Raji (cell line): ENCODE measurements around the gene MPLKIP.

Source experiments
- POLR2A ChIP-seq: IDR thresholded peaks from 2 replicates; pipeline ENCODE4 v1.6.1; 2011; ENCODE audit warnings: low read depth, low read length, control low read depth; ENCODE audit not compliant: insufficient read depth

MPLKIP gene

GRCh38 chr7:40134428-40135316, at the start of gene MPLKIP, which contains the start of gene SUGCT:
TSS of gene MPLKIP (minus strand) at chr7:40134622. CDS start at chr7:40134567, 55 bp downstream.
TSS of gene SUGCT (plus strand) at chr7:40135005.
- TF ChIP-seq POLR2A: peak; percentile 76

DNA sequence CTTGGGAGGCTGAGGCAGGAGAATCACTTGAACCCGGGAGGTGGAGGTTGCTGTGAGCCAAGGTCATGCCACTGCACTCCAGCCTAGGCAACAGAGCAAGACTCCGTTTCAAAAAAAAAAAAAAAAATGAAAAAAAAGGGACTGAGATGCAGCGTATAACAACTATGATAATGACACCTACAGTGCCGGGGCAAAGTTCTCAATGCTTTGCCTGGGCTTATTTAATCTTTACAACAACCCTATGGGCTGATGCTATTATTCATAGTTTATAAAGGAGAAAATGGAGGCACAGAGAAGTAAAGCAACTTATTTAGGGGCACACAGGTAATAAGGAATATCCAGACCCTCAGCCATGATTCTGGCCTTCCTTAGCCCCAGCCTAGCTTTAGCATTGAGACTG, 48.0 kb upstream of the MPLKIP start:
- TF ChIP-seq POLR2A: no peak

DNA sequence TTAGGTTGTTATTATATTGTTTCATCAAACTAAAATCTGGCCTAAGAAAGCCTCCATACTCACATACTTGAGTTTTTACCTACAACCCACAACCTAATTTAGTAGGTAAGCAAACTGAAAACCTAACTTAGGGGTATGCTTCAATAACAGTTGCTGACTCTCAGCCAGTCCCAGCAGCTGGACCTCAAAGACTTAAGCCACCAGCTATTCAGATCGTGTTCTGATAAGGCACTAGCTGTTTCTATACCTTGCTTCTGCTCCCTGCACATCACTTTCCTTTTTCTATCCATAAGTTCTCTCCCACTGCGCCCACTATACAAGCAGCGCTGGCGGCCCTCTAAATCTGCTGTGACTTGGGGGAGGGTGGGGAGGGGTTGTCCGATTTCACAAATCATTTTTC, 42.6 kb upstream of the MPLKIP start:
- no peak for TF ChIP-seq POLR2A

DNA sequence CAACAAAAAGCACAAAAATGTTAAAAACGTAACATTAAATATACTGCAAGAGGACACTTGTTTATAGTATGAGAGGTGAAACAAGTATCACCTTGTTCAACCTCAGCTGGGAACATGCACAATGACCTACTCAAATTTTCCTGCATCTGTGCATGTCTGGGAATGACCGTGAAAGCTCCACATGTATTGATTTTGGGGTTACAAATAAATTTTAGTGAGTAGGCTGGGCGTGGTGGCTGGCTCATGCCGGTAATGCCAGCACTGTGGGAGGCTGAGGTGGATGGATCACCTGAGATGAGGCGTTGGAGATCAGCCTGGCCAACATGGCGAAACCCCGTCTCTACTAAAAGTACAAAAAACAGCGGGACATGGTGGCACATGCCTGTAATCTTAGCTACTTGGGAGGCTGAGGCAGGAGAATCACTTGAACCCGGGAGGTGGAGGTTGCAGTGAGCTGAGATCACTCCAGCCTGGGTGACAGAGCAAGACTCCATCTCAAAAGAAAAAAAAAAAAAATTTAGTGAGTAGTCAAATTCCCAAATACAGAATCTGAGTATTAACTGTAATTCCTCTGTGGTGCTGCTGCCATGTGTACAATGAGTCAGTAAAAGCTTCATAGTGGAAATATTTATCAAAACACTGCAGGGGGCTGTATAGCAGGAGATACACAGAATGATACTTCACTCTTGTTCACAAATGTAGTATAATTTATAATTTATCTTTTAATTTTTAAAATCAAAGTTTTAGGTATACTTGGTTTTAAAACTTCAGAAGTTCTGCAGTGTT, 41.5 kb upstream of the MPLKIP start:
- no peak for TF ChIP-seq POLR2A

GRCh38 chr7:40167291-40167690, 32.9 kb upstream of the MPLKIP start:
- TF ChIP-seq POLR2A: no peak

DNA sequence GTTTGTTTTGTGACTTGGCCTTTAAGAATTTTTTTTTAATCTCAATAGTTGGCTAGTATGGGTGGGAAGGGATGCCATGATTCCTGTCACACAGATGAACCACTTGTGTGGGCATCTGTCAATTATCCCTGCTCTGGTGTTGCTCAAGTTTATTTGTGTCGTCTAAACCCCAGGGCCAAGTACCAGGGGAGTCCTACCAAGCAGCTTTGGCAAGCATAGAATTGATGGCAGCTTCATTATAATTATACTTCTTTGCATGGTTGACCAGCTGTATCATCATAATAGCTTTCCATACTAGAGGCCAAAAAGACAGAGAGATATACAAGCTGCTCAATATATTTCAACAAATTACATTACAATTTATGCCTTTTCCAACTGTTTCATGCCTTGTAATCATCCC, 30.8 kb upstream of the MPLKIP start:
- no peak for TF ChIP-seq POLR2A

DNA sequence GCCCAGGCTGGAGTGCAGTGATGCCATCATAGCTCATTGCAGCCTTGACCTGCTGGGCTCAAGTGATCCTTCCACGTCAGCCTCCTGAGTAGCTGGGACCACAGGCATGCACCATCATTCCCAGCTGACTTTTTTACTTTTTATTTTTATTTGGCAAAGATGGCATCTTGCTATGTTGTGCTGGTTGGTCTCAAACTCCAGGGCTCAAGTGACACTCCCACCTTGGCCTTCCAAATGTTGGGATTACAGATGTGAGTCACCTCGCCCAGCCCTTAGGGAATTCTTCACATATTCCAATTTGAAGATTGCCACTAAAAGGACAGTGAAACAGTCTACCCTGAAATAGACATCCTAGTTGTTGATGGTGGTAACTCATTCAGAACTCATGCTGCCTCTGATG, 28.1 kb upstream of the MPLKIP start:
- TF ChIP-seq POLR2A: no peak

DNA sequence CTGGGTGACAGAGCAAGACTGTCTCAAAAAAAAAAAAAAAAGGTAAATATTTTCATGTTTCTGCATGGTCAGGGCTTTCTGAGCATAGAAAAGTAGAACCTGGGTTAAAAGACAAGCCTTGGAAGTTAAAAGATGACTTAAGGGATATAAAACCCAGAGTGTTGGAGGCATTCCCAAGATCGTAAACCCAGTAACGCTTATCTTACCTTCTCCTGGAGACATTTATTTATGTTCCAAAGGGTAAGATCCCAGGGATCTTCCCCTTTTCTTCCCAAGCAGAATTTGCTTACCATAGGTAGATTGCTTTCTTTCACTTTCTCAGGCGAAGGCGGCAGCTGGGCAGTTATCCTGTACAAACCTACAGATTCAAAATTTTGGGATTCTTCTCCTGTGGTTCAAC, 22.6 kb upstream of the MPLKIP start:
- no peak for TF ChIP-seq POLR2A

DNA sequence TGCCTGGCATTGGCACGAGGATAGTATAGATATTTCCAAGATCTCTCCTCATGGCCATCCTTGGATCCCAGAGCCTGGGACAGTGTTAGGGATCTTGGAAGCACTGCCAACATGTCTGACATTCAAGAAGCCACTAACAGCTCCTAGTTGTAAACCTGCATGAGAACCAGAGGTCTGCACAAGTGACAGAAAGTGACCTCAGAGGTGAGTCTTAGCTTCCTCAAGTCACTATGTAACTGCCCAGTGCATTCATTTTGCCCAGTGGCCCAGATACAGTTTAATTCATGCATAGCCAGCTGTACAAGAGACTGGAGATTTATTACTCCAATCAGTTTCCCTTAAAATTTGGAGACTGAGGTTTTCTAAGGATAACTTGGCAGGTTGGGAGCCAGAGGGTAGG, 17.1 kb upstream of the MPLKIP start:
- TF ChIP-seq POLR2A: no peak

GRCh38 chr7:40148671-40149070, 14.2 kb upstream of the MPLKIP start:
- TF ChIP-seq POLR2A: no peak

GRCh38 chr7:40147371-40148246, 13.2 kb upstream of the MPLKIP start:
- no peak for TF ChIP-seq POLR2A

GRCh38 chr7:40138973-40139372, 4.6 kb upstream of the MPLKIP start:
- no peak for TF ChIP-seq POLR2A

DNA sequence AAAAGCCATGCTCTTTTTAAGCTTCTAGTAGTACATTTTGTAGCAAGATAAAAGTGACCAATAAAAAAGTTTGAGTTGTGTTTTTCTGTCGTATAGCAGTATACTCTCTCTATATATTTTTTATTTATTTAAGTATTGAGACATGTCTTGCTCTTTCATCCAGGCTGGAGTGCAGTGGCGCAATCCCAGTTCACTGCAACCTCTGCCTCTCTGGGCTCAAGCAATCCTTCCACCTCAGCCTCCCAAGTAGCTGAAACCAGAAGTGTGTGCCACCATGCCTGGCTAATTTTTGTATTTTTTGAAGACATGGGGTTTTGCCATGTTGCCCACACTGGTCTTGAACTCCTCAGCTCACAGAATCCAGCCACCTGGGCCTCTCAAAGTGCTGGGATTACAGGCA, 3.1 kb upstream of the MPLKIP start:
- TF ChIP-seq POLR2A: no peak

DNA sequence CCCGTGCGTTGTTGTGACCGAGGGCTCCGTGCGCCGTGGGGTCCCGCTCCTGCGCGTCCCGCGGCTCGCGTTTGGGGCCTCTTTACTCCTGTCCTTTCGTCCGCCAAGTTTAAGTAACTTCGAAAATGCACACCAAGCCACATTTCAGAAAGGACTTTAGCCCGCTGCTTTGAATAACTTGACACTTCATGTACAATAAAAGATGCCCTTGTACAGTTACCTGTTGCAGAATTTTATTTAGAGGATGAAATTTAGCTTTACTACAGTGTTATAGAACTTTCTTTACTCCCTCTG, 842 bp upstream of the MPLKIP start:
- TF ChIP-seq POLR2A: no peak

- no peak for TF ChIP-seq POLR2A
Measured at GRCh38 chr7:40133561-40134427, 628 bp downstream of the MPLKIP start.

- TF ChIP-seq POLR2A: no peak
Measured at GRCh38 chr7:40122940-40123254, 11.5 kb downstream of the MPLKIP start.
